ENCODE results near the gene PSME4.

The PSME4 gene

GRCh38 chr2:53881360-53881759 is 89.4 kb downstream of the PSME4 start:
- no peak for TF ChIP-seq CTCF (IDR thresholded peaks at IDR 0.05; ENCODE audit: insufficient read depth, missing control alignments)
- DNase-seq (ENCODE audit: insufficient read length, low spot score) (no peak), FAIRE-seq (no peak)

- DNase-seq (ENCODE audit: insufficient read length, low spot score): no peak
- FAIRE-seq: no peak
- TF ChIP-seq CTCF (IDR thresholded peaks at IDR 0.05; ENCODE audit: insufficient read depth, missing control alignments): no peak
These were observed 90.0 kb downstream of the PSME4 start for GRCh38 chr2:53880756-53881155.

- no peak for TF ChIP-seq CTCF (IDR thresholded peaks at IDR 0.05; ENCODE audit: insufficient read depth, missing control alignments)
- FAIRE-seq: no peak
- DNase-seq (ENCODE audit: insufficient read length, low spot score): no peak
These were observed 93.2 kb downstream of the PSME4 start for GRCh38 chr2:53877556-53877955.

- FAIRE-seq (no peak), DNase-seq (ENCODE audit: insufficient read length, low spot score) (no peak)
- no peak for TF ChIP-seq CTCF (IDR thresholded peaks at IDR 0.05; ENCODE audit: insufficient read depth, missing control alignments)
These were observed 93.7 kb downstream of the PSME4 start for GRCh38 chr2:53877112-53877511.

DNA sequence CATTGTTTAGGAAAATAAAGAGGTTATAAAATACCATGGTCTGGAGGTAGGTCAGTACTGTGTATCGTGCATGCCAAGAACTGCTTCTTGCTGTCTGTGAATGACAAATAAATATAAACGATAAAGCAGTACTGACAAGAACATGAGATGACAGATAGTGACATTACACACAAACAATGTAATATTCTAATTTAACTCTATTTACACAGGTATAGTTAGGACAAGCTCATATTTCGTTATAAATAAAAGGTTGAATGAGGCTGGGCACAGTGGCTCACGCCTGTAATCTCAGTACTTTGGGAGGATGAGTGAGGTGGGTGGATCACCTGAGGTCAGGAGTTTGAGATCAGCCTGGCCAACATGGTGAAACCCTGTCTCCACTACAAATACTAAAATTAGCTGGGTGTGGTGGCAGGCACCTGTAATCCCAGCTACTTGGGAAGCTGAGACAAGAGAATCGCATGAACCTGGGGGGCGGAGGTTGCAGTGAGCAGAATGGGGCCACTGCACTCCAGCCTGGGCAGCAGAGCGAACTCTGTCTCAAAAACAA is 96.3 kb downstream of the PSME4 start:
- TF ChIP-seq CTCF (IDR thresholded peaks at IDR 0.05; ENCODE audit: insufficient read depth, missing control alignments): no peak
- FAIRE-seq (no peak), DNase-seq (ENCODE audit: insufficient read length, low spot score) (no peak)

GRCh38 chr2:53867773-53868172 is 103.0 kb downstream of the PSME4 start:
- DNase-seq (ENCODE audit: insufficient read length, low spot score) (no peak), FAIRE-seq (no peak)
- TF ChIP-seq CTCF (IDR thresholded peaks at IDR 0.05; ENCODE audit: insufficient read depth, missing control alignments): no peak

DNA sequence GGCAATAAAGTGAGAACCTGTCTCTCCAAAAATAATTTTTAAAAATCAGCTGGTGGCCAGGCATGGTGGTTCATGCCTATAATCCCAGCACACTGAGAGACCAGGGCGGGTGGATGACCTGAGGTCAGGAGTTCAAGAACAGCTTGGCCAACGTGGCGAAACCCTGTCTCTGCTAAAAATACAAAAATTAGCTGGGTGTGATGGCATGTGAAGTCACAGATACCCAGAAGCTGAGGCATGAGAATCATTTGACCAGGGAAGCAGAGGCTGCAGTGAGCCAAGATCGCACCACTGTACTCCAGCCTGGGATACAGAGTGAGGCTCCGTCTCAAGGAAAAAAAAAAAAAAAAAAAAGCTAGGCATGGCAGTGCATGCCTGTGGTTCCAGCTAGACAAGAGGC is 103.6 kb downstream of the PSME4 start:
- DNase-seq (ENCODE audit: insufficient read length, low spot score): no peak
- no peak for TF ChIP-seq CTCF (IDR thresholded peaks at IDR 0.05; ENCODE audit: insufficient read depth, missing control alignments)
- no peak for FAIRE-seq
